ENCODE results near the gene CXCL16. TPM values are rescaled to one million over a fixed set of nuclear protein-coding genes. Genes with fewer than 3 reads are reported as not detected.
A peak's percentile ranks its signal among the peaks of the same experiment; 100 is the strongest.

The CXCL16 gene
- total RNA-seq, 1 donor from 2014 or later, result 0.13 TPM

GRCh38 chr17:4734857-4735475, 4.8 kb downstream of the CXCL16 start:
- Mint-ChIP-seq H3K4me3 (ENCODE audit: unreplicated experiment) (no peak overlapping the region), H3K36me3 (ENCODE audit: low read depth, unreplicated experiment) (no peaks in the 10 kb centered on the region), H3K27me3 (ENCODE audit: unreplicated experiment) (peaks cover 12% of the 10 kb centered on the region), H3K9me3 (ENCODE audit: unreplicated experiment) (no peaks in the 10 kb centered on the region), H3K27ac (ENCODE audit: unreplicated experiment) (no peak overlapping the region), H3K4me1 (ENCODE audit: unreplicated experiment) (peaks cover 6% of the 10 kb centered on the region)
- no peak for DNase-seq (ENCODE audit: low spot score)
- no peak for TF ChIP-seq CTCF (IDR thresholded peaks at IDR 0.05; ENCODE audit: unreplicated experiment)

- peak; percentile 9 for TF ChIP-seq CTCF (IDR thresholded peaks at IDR 0.05; ENCODE audit: unreplicated experiment)
- H3K36me3 Mint-ChIP-seq (ENCODE audit: low read depth, unreplicated experiment), result no peaks in the 10 kb centered on the region
- no peaks in the 10 kb centered on the region for H3K9me3 Mint-ChIP-seq (ENCODE audit: unreplicated experiment)
- DNase-seq (ENCODE audit: low spot score), result no peak
- no peaks in the 10 kb centered on the region for H3K4me1 Mint-ChIP-seq (ENCODE audit: unreplicated experiment)
- no peak overlapping the region for H3K4me3 Mint-ChIP-seq (ENCODE audit: unreplicated experiment)
- H3K27ac Mint-ChIP-seq (ENCODE audit: unreplicated experiment), result no peak overlapping the region
- peaks cover 8% of the 10 kb centered on the region for H3K27me3 Mint-ChIP-seq (ENCODE audit: unreplicated experiment)
Measured at GRCh38 chr17:4733073-4733531, 6.6 kb downstream of the CXCL16 start.

DNA sequence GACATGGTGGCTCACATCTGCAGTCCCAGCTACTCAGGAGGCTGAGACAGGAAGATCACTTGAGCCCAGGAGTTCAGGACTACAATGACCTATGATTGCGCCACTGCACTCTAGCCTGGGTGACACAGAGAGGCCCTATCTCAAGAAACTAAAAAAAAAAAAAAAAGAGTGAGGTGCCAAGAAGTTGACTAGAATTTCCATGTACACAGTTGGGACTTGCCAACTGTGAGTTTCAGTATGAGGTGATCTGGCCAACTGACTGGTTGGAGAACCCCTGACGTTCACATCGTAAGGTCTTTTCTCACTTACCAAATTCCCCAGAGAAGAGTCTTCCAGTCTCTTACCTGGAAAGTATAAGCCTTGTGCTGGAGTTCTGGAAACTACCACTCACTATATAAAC, 11.6 kb downstream of the CXCL16 start:
- no peak for DNase-seq (ENCODE audit: low spot score)
- H3K27me3 Mint-ChIP-seq (ENCODE audit: unreplicated experiment), result no peaks in the 10 kb centered on the region

DNA sequence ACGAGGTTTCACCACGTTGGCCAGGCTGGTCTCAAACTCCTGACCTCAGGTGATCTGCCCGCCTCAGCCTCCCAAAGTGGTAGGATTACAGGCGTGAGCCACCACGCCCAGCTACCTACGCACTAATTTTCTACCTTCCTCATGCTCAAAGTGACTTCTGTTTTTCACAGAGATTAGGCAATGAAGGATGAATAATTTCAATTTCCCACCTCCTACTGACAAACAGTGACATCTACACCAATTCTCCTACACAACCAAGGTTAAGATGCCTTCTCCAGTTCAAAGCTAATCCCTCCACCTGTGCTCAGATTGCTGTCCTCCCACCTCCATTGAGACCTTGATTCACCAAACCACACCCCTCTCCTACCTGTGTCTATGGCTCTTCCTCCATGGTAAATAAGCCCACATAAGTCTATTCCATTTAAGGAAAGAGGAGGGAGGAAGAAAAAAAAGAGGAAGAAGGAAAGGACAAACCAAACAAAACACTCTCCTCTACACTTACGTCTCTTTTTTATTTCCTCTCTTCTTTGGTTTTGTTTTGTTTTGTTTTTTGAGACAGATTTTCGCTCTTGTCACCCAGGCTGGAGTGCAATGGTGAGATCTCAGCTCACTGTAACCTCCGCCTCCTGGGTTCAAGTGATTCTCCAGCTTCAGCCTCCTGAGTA, 13.9 kb downstream of the CXCL16 start:
- Mint-ChIP-seq H3K27ac (ENCODE audit: unreplicated experiment) (peak overlapping the region; percentile 50), H3K4me1 (ENCODE audit: unreplicated experiment) (peaks cover 6% of the 10 kb centered on the region), H3K4me3 (ENCODE audit: unreplicated experiment) (no peak overlapping the region), H3K36me3 (ENCODE audit: low read depth, unreplicated experiment) (no peaks in the 10 kb centered on the region), H3K9me3 (ENCODE audit: unreplicated experiment) (no peaks in the 10 kb centered on the region), H3K27me3 (ENCODE audit: unreplicated experiment) (peaks cover 2% of the 10 kb centered on the region)
- no peak for DNase-seq (ENCODE audit: low spot score)
- TF ChIP-seq CTCF (IDR thresholded peaks at IDR 0.05; ENCODE audit: unreplicated experiment), result no peak

More for the DNA sequence above, 11.6 kb downstream of the CXCL16 start:
- Mint-ChIP-seq H3K27ac (ENCODE audit: unreplicated experiment) (no peak overlapping the region), H3K4me1 (ENCODE audit: unreplicated experiment) (peaks cover 6% of the 10 kb centered on the region), H3K36me3 (ENCODE audit: low read depth, unreplicated experiment) (no peaks in the 10 kb centered on the region), H3K9me3 (ENCODE audit: unreplicated experiment) (no peaks in the 10 kb centered on the region), H3K4me3 (ENCODE audit: unreplicated experiment) (no peak overlapping the region)
- no peak for TF ChIP-seq CTCF (IDR thresholded peaks at IDR 0.05; ENCODE audit: unreplicated experiment)

- Mint-ChIP-seq H3K27me3 (ENCODE audit: unreplicated experiment) (peaks cover 2% of the 10 kb centered on the region), H3K9me3 (ENCODE audit: unreplicated experiment) (no peaks in the 10 kb centered on the region), H3K36me3 (ENCODE audit: low read depth, unreplicated experiment) (peaks cover 2% of the 10 kb centered on the region), H3K27ac (ENCODE audit: unreplicated experiment) (no peak overlapping the region), H3K4me3 (ENCODE audit: unreplicated experiment) (no peak overlapping the region), H3K4me1 (ENCODE audit: unreplicated experiment) (peaks cover 6% of the 10 kb centered on the region)
- no peak for TF ChIP-seq CTCF (IDR thresholded peaks at IDR 0.05; ENCODE audit: unreplicated experiment)
- DNase-seq (ENCODE audit: low spot score), result no peak
Measured at GRCh38 chr17:4724650-4725049, 15.1 kb downstream of the CXCL16 start.

Measured in endothelial cell (in vitro differentiated cells).